ENCODE results near the gene TATDN2. TPM values are rescaled to one million over a fixed set of nuclear protein-coding genes. Genes with fewer than 3 reads are reported as not detected.

The TATDN2 gene
- total RNA-seq, 1 donor from 2014 or later, result 95.6 TPM

- intact Hi-C loops (cut with micrococcal nuclease), result no loop called here
These were observed 13.6 kb upstream of the TATDN2 start for GRCh38 chr3:10234526-10235230.

GRCh38 chr3:10235551-10235950 is 12.7 kb upstream of the TATDN2 start:
- intact Hi-C loops (cut with micrococcal nuclease), result no loop called here

GRCh38 chr3:10238345-10239183 is 9.7 kb upstream of the TATDN2 start:
- intact Hi-C loops (cut with micrococcal nuclease), result no loop called here

GRCh38 chr3:10240799-10241198 is 7.5 kb upstream of the TATDN2 start:
- intact Hi-C loops (cut with micrococcal nuclease), result no loop called here

- intact Hi-C loops (cut with micrococcal nuclease), result loop anchor here (1.0 kb wide), 5 partner anchors 8 to 216 kb away; partner anchors contain the start of gene FANCD2
These were observed 5.8 kb upstream of the TATDN2 start for GRCh38 chr3:10242182-10243065.

GRCh38 chr3:10244009-10244408 is 4.2 kb upstream of the TATDN2 start:
- intact Hi-C loops (cut with micrococcal nuclease), result no loop called here

- intact Hi-C loops (cut with micrococcal nuclease), result no loop called here
These were observed 3.1 kb upstream of the TATDN2 start for GRCh38 chr3:10245081-10245712.

- intact Hi-C loops (cut with micrococcal nuclease), result loop anchor here (1.0 to 2.0 kb wide), 19 partner anchors 17 to 851 kb away; partner anchors contain the start of genes BRK1, BRPF1, CRELD1 and FANCD2
These were observed 528 bp upstream of the TATDN2 start for GRCh38 chr3:10247679-10248183.

- intact Hi-C loops (cut with micrococcal nuclease), result loop anchor here (1.0 to 2.0 kb wide), 19 partner anchors 15 to 852 kb away; partner anchors contain the start of genes BRK1, BRPF1, CRELD1 and FANCD2
These were observed 907 bp downstream of the TATDN2 start for GRCh38 chr3:10248984-10249748.

GRCh38 chr3:10249833-10250232 is 1.6 kb downstream of the TATDN2 start:
- intact Hi-C loops (cut with micrococcal nuclease), result loop anchor here (1.0 to 2.0 kb wide), 4 partner anchors 8 to 853 kb away; partner anchors contain the start of genes MTMR14, RPUSD3 and SETD5

- intact Hi-C loops (cut with micrococcal nuclease), result no loop called here
These were observed 2.7 kb downstream of the TATDN2 start for GRCh38 chr3:10251006-10251405.

- intact Hi-C loops (cut with micrococcal nuclease), result no loop called here
These were observed 5.5 kb downstream of the TATDN2 start for GRCh38 chr3:10253731-10254130.

- intact Hi-C loops (cut with micrococcal nuclease), result no loop called here
These were observed 7.6 kb downstream of the TATDN2 start for GRCh38 chr3:10255835-10256234.

- intact Hi-C loops (cut with micrococcal nuclease), result no loop called here
These were observed 10.8 kb downstream of the TATDN2 start for GRCh38 chr3:10259036-10259435.

GRCh38 chr3:10259798-10260197 is 11.5 kb downstream of the TATDN2 start:
- intact Hi-C loops (cut with micrococcal nuclease), result loop anchor here (5.0 kb wide), 1 partner anchor 327 kb away; the partner anchor contains the start of gene CRELD1

- intact Hi-C loops (cut with micrococcal nuclease), result loop anchor here (5.0 kb wide), 1 partner anchor 328 kb away; the partner anchor contains the start of gene CRELD1
These were observed 12.0 kb downstream of the TATDN2 start for GRCh38 chr3:10260211-10260701.

GRCh38 chr3:10262027-10262426 is 13.8 kb downstream of the TATDN2 start:
- intact Hi-C loops (cut with micrococcal nuclease), result loop anchor here (5.0 kb wide), 1 partner anchor 330 kb away; the partner anchor contains the start of gene CRELD1

- intact Hi-C loops (cut with micrococcal nuclease), result loop anchor here (1.0 to 5.0 kb wide), 9 partner anchors 16 to 332 kb away; partner anchors contain the start of genes BRK1, CRELD1, EMC3 and FANCD2
These were observed 15.5 kb downstream of the TATDN2 start for GRCh38 chr3:10263646-10264363.
